22Rv1 (cell line): ENCODE results near the gene LHX3.

Experiments used
- H3K27ac ChIP-seq: fragments of 450-650 bp; 2 replicates; pipeline ENCODE4 v1.5.1; 2017
- CTCF ChIP-seq: fragments of 450-650 bp; IDR thresholded peaks from 2 replicates; pipeline ENCODE4 v1.5.1; 2017; ENCODE audit warnings: mild to moderate bottlenecking
- ZFX ChIP-seq: fragments of 450-650 bp; IDR thresholded peaks from 2 replicates; pipeline ENCODE4 v1.6.1; 2017; ENCODE audit warnings: antibody characterized with exemption, borderline replicate concordance

Gene LHX3

DNA sequence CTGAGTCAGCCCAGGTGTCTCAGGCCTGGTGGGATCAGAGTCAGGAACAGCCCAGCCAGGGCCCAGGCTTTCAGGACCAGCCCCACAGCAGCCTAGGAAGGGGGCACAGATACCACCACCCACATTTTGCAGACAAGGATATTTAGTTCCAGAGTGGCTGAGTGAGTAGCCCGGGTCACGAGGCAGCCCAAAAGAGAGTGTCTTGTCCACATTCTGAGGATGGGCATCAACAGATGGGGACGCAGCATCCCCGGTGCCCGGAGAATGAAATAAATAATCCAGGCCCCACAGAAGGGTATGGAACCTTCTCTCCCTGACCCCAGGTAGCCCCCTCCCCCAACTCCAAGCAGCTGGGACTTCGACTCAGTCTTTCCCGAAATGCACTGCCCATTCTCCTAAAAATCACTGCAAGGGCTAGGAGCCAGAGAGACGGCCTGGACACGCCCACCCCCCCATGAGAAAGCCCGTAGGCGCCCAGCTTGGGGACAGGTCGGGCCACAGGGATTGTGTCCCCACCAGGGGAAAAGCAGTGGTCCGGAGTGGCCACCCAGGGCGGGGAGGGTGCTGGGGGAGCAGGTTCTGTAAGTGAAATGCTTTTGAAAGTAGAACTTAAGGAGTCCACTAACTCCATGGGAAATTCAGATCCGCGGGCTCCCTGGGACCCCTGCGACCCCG, 6.9 kb downstream of the LHX3 start:
- H3K27ac ChIP-seq, result no peak overlapping the region
- TF ChIP-seq CTCF, result no peak
- no peak for TF ChIP-seq ZFX

DNA sequence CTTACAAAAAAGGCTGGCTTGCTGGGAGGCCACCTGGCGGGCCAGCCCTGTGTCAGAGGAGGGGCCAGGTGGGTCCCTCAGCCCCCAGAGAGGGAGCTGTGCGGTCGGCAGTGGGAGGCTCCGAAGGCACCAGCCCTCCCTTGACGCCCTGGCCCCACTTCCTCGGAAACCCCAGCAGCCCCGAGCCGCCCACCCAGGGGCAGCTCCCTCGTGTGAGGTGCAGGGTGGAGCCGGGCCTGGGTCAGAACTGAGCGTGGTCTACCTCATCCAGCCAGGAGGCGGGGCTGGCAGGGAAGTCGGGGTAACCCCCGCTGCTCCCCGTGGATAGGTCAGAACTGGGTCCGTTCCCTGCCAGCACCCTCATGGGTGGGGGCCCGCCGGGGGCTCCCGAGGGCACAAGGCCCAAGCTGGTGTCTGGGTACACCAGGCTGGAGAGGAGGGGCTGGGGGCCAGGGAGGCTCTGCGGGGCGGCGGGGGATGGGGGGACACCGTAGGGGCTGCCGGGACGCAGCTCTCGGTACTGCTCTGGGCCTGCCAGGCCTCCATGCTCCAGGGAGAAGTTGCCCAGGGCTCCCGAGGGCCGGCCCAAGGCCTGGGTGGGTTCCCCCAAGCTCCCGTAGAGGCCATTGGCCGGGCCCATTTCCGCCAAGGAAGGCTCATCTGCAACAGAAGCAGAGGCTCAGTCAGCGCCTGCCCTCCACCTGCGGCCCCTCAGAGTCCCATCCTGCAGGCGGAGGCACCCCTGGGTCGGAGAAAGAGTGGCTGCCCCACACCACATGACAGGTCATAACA, 7.6 kb downstream of the LHX3 start:
- H3K27ac ChIP-seq, result no peak overlapping the region
- no peak for TF ChIP-seq ZFX
- no peak; the same call in 1 of the 2 replicates for TF ChIP-seq CTCF

GRCh38 chr9:136196404-136197083, 8.4 kb downstream of the LHX3 start:
- H3K27ac ChIP-seq, result no peak overlapping the region
- TF ChIP-seq CTCF, result no peak; the same call in 1 of the 2 replicates
- TF ChIP-seq ZFX, result no peak

- H3K27ac ChIP-seq, result no peak overlapping the region
- TF ChIP-seq ZFX, result no peak
- TF ChIP-seq CTCF, result no peak
Measured at GRCh38 chr9:136194540-136194939, 10.4 kb downstream of the LHX3 start.

DNA sequence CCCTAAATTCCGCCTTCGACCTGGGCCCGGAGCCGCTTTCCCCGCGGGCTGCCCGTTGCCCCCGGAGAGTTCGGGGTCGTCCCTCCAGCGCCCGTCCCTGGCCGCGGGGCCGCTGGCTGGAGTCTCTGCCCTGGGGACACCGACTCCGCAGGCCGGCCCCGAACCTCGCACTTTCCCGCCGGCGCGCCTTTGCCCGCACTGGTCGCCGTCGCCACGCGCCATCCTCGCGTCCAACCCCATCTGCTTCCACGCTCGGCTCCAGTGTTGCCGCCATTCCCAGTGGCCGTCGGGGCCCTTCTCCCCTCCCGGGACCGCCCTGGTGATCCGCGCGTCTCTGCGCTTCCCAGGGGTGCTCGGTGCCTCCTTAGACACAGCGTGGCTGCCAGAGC, 11.0 kb downstream of the LHX3 start:
- no peak for TF ChIP-seq CTCF
- TF ChIP-seq ZFX, result no peak
- H3K27ac ChIP-seq, result no peak overlapping the region

DNA sequence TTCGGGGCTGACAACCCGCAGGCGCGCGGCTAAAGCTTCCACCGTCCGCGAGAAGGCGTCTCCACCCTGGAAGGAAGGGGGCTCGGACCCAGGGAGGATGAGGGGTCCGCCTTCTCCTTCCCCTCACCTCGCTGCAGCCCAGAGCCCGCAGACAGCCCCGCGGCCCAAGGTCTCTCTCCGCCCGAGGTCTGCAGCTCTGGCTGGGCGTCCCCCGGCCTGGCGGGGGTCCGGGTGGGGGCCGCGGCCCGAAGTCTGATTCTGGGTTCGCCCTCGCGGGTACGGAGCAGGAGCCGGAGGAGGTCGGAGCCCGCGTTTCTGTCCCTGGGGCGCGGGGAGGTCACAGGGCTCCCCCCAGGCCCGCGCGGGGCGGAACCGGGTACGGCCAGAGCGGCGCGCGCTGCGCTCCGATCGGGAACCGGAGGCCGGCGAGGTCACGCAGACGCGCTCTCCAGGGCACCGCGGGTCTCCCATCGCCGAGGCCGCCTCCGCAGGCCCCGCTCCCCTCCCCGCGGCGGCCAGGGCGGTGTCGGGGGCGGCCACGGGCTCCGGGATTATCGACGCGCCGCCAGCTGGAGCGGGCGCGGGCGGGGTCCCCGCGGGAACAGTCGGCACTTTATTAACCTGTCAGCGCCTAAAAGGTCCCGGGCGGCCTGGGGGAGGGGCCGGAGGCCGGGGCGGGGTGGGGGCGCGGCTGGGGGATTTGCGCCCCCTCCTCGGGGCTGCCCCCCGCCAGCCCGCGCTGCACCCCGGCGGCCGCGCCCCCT, 11.6 kb downstream of the LHX3 start:
- no peak overlapping the region for H3K27ac ChIP-seq
- TF ChIP-seq CTCF (no peak), ZFX (no peak)
